ENCODE measurements around the gene OTUD3. TPM values are rescaled to one million over a fixed set of nuclear protein-coding genes. Genes with fewer than 3 reads are reported as not detected.

OTUD3 gene
- total and polyA plus RNA-seq, 9 of the 15 experiments (the other 6 are each of a cell fraction or from before 2014, with no cell fraction given): 2.0 to 16.6 (median 11.0) TPM

GRCh38 chr1:19932866-19933265 is 50.7 kb downstream of the OTUD3 start:
- CTCF ChIA-PET (ENCODE audit: low intra/inter-chr PET ratio): no interaction called here
- Histone ChIP-seq H3K79me2 (ENCODE audit: control insufficient read depth, insufficient read depth, low read length) (no peaks in the 10 kb centered on the region), H3K9me1 (ENCODE audit: control insufficient read depth, insufficient read depth, low read length) (no peaks in the 10 kb centered on the region), H4K20me1 (replicated peaks; ENCODE audit: control insufficient read depth, insufficient read depth, low read length) (no peaks in the 10 kb centered on the region), H3K9me3 (replicated peaks; ENCODE audit: control insufficient read depth, insufficient read depth, low read depth, low read length) (peaks cover 2% of the 10 kb centered on the region; the same call in 1 of the 2 replicates), H3K36me3 (ENCODE audit: control insufficient read depth, insufficient read depth, low read length) (no peaks in the 10 kb centered on the region), H3K9ac (ENCODE audit: insufficient read depth in 1 of 2, low read depth in 2 of 2, low read length in 2 of 2) (no peak overlapping the region), H3K4me2 (ENCODE audit: insufficient read depth, low read length) (no peak overlapping the region), H3K27me3 (ENCODE audit: control insufficient read depth in 2 of 2, insufficient read depth in 2 of 2, low read length in 2 of 2) (peaks cover 5 to 10% of the 10 kb centered on the region in 2 experiments; a peak in 3 of 5 replicates), H3K4me3 (no peak overlapping the region), H2AFZ (ENCODE audit: low read depth, low read length) (no peak overlapping the region), H3K4me1 (replicated peaks in 1 of 2; ENCODE audit: control insufficient read depth in 2 of 2, insufficient read depth in 2 of 2, low read length in 2 of 2) (no peaks in the 10 kb centered on the region), H3K27ac (ENCODE audit: extremely low read depth, low read depth, low read length) (no peak overlapping the region)
- BruUV-seq (replicated peaks): no TSS peak
- DNase-seq (ENCODE audit: extremely low read depth in 1 of 4, low spot score in 3 of 4): no peak
- in situ Hi-C loops (cut with MboI): no loop called here
- WGBS (ENCODE audit: insufficient coverage, low coverage, missing lambda C conversion rate): 0% methylated on average over 1 of the region's 1 CpG
- FAIRE-seq: no peak
- ATAC-seq: no peak
- POLR2A ChIA-PET: no interaction called here
- intact Hi-C loops (cut with micrococcal nuclease): no loop called here
- no peak for TF ChIP-seq STAT5B (CRISPR knock-in tag; IDR thresholded peaks at IDR 0.05)
- TF ChIP-seq ZNF511 (CRISPR knock-in tag; IDR thresholded peaks at IDR 0.05): no peak
- no peak for TF ChIP-seq RREB1 (CRISPR knock-in tag; IDR thresholded peaks at IDR 0.05)
- no peak for TF ChIP-seq RBM25 (IDR thresholded peaks at IDR 0.05; ENCODE audit: low read depth, low read length, severe bottlenecking)
- no peak for TF ChIP-seq PPARD (CRISPR knock-in tag; IDR thresholded peaks at IDR 0.05)
- no peak for TF ChIP-seq MIER1 (IDR thresholded peaks at IDR 0.05; ENCODE audit: low read depth)
- TF ChIP-seq RBM39 (optimal IDR thresholded peaks at IDR 0.05; ENCODE audit: low read depth, low read length): no peak
- no peak for TF ChIP-seq TRIM25 (IDR thresholded peaks at IDR 0.05; ENCODE audit: borderline replicate concordance)
- TF ChIP-seq CXXC5 (CRISPR knock-in tag; IDR thresholded peaks at IDR 0.05): no peak
- TF ChIP-seq GTF2F1 (IDR thresholded peaks at IDR 0.05; ENCODE audit: low read depth, low read length): no peak
- TF ChIP-seq ELK3 (CRISPR knock-in tag; IDR thresholded peaks at IDR 0.05): no peak
- TF ChIP-seq ZNF395 (CRISPR knock-in tag; IDR thresholded peaks at IDR 0.05): no peak
- TF ChIP-seq CC2D1A (IDR thresholded peaks at IDR 0.05): no peak
